GM03348 (cell line): ENCODE measurements around the gene CRX.
A peak's percentile ranks its signal among the peaks of the same experiment; 100 is the strongest.
"Not testable (repeated sequence)": the region's sequence is repeated elsewhere in the genome, so short reads cannot be mapped to it uniquely, and the experiment has no call there.

ENCODE experiments used
- DNase-seq: peaks from one replicate; pipeline ENCODE4 v3.0.0; 2012; ENCODE audit warnings: low spot score

Gene CRX

GRCh38 chr19:47821460-47822020, at the start of gene CRX:
Gene CRX, plus strand, starts transcription at chr19:47821937. Its CDS starts 12,507 bp downstream, at chr19:47834444.
- no peak for DNase-seq

GRCh38 chr19:47776568-47776967, 45.2 kb upstream of the CRX start:
- no peak for DNase-seq

- not testable (repeated sequence) for DNase-seq
These were observed 44.3 kb upstream of the CRX start for GRCh38 chr19:47777245-47778048.

- DNase-seq: peak; percentile 95
These were observed 43.4 kb upstream of the CRX start, which contains the start of gene SELENOW for GRCh38 chr19:47778049-47778953. Gene SELENOW, plus strand, starts transcription at chr19:47778703. Its CDS starts 83 bp downstream, at chr19:47778786.

GRCh38 chr19:47778954-47779351, 42.8 kb upstream of the CRX start:
- DNase-seq: peak; percentile 57

- peak; percentile 66 for DNase-seq
These were observed 42.1 kb upstream of the CRX start for GRCh38 chr19:47779524-47780214.

GRCh38 chr19:47780215-47780551, 41.6 kb upstream of the CRX start:
- DNase-seq: no peak

GRCh38 chr19:47781590-47782262, 40.0 kb upstream of the CRX start:
- DNase-seq: no peak

- DNase-seq: no peak
These were observed 35.2 kb upstream of the CRX start for GRCh38 chr19:47786566-47786965.

- not testable (repeated sequence) for DNase-seq
These were observed 34.4 kb upstream of the CRX start for GRCh38 chr19:47787307-47787706.

- not testable (repeated sequence) for DNase-seq
These were observed 31.9 kb upstream of the CRX start for GRCh38 chr19:47789811-47790210.

- DNase-seq: peak; percentile 88
These were observed 31.3 kb upstream of the CRX start for GRCh38 chr19:47790398-47790814.

GRCh38 chr19:47792616-47793015, 29.1 kb upstream of the CRX start:
- no peak for DNase-seq

GRCh38 chr19:47794526-47794925, 27.2 kb upstream of the CRX start:
- DNase-seq: no peak

- DNase-seq: no peak
These were observed 25.0 kb upstream of the CRX start for GRCh38 chr19:47796785-47797184.

- no peak for DNase-seq
These were observed 23.5 kb upstream of the CRX start for GRCh38 chr19:47797996-47798903.

GRCh38 chr19:47798904-47799266, 22.9 kb upstream of the CRX start:
- DNase-seq: no peak

- DNase-seq: no peak
These were observed 20.5 kb upstream of the CRX start for GRCh38 chr19:47801270-47801669.

- DNase-seq: no peak
These were observed 19.2 kb upstream of the CRX start for GRCh38 chr19:47802521-47803043.

GRCh38 chr19:47803148-47803547, 18.6 kb upstream of the CRX start:
- DNase-seq: not testable (repeated sequence)
